SH-SY5Y (cell line): ENCODE results near the gene COL25A1.

Source experiments
- GATA2 ChIP-seq: IDR thresholded peaks from 2 replicates; pipeline ENCODE4 v1.6.1; 2011; ENCODE audit warnings: mild to moderate bottlenecking, low read depth, low read length
- GATA3 ChIP-seq: IDR thresholded peaks from 2 replicates; pipeline ENCODE4 v1.6.1; 2011; ENCODE audit warnings: low read depth, mild to moderate bottlenecking, low read length, moderate library complexity

DNA sequence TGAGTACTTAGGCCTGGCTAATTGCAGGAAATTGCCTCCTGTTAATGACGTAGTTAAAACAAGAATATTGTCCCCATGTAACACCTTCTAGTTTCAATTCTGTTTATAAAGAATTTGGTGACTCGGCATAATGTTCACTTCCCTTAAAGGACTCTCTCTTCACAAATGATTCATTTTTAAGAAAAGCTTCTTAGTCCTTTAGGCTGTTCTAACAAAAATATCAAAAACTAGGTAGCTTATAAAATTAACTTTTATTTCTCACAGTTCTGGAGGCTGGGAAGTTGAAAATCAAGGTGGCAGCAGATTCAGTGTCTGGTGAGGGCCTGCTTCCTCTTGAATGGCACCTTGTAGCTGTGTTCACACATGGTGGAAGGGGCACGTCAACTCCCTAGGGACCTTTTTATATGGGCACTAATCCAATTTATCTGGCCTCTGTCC is 23.8 kb downstream of the COL25A1 start:
- no peak for TF ChIP-seq GATA2
- TF ChIP-seq GATA3, result no peak
